Activated CD4-positive, alpha-beta T cell treated with anti-CD3 and anti-CD28 coated beads for 36 hours (primary cell): ENCODE measurements around the gene SUPT20H. TPM values are rescaled to one million over a fixed set of nuclear protein-coding genes. Genes with fewer than 3 reads are reported as not detected.
A peak's percentile ranks its signal among the peaks of the same experiment; 100 is the strongest.

Source experiments
- ATAC-seq: fragments of 200-7000 bp; cut with Tn5 transposase; one replicate; pipeline ENCODE4 v1.10.0; 2021; ENCODE audit warnings: mild to moderate bottlenecking, moderate library complexity
- CTCF ChIA-PET: fragments of 350-600 bp; sonication (Branson Sonifier 250); formaldehyde crosslinking; loops from one replicate; lab custom pipeline; 2021; ENCODE audit warnings: antibody characterized with exemption; lab: Charles Lee
- POLR2A ChIA-PET: fragments of 350-600 bp; sonication (Branson Sonifier 250); formaldehyde crosslinking; loops from one replicate; lab custom pipeline; 2021; ENCODE audit warnings: antibody characterized with exemption, inconsistent platforms; lab: Charles Lee
- DNase-seq: peaks from one replicate; pipeline ENCODE4 v3.0.0-alpha.2; 2020
- H3K27ac Mint-ChIP-seq: one replicate; pipeline ENCODE4 v1.8.0; 2021; ENCODE audit warnings: mixed read lengths
- H3K27me3 Mint-ChIP-seq: one replicate; pipeline ENCODE4 v1.8.0; 2021; ENCODE audit warnings: mixed read lengths
- H3K36me3 Mint-ChIP-seq: one replicate; pipeline ENCODE4 v1.8.0; 2021; ENCODE audit warnings: low read depth, mixed read lengths
- H3K4me1 Mint-ChIP-seq: one replicate; pipeline ENCODE4 v1.8.0; 2021; ENCODE audit warnings: mixed read lengths
- H3K4me3 Mint-ChIP-seq: one replicate; pipeline ENCODE4 v1.8.0; 2021; ENCODE audit warnings: mild to moderate bottlenecking, moderate library complexity, mixed read lengths
- H3K9me3 Mint-ChIP-seq: one replicate; pipeline ENCODE4 v1.8.0; 2021; ENCODE audit warnings: low read depth, mixed read lengths
- intact Hi-C, 2 experiments: fragments of 100-400 bp; cut with DNase I in 1 of 2; cut with micrococcal nuclease in 1 of 2; formaldehyde crosslinking; loops; one replicate each; pipeline versions ENCODE4 v1.14.2 to v1.15.1; 2022 to 2024; cut with DNase I, micrococcal nuclease
- total RNA-seq, 2 experiments: library from RNA; stranded (reverse); gene quantifications; one replicate each; pipeline ENCODE4 v1.2.3, GENCODE V29; 2021

Gene SUPT20H
- total RNA-seq, 2 experiments from 2014 or later: 67.2 to 69.4 TPM

DNA sequence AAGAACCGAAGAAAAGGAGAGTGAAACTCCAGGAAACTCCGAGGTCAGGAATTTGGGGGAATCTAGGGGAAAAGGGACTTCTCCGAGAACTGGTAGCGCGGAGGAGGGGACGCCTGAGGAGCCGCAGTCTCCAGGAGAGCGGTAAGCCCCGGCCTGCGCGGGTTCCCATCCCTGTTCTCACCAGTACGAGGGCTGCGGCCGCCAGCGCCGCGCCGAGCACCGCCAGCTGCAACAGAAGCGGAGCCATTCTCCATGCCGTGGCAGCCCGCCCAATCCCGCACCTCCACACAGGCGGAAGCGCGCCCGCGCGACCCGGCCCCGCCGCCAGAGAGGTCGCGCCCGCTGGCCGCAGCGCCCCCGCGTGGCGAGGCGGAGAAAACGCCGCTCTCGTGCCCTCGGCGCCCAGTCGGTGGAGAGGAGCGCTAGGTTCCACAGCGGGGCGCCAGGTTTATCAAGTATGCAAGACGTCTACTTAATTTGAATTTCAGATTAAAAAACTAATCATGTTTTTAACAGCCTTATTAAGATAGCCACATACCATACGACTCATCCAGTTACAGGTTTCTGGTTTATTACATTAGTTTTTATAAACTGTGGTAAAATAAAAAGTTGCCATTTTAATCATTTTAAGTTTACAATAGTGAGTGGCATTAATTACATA, 60.3 kb downstream of the SUPT20H start, which contains the start of gene ALG5:
ALG5 (minus strand) TSS at position 287 of the 661 bp plus-strand sequence; CDS start at position 247, 40 bp downstream.
- no peaks in the 10 kb centered on the region for H3K27me3 Mint-ChIP-seq
- peak within 1 kb of the TSS; percentile 100 for H3K27ac Mint-ChIP-seq
- ATAC-seq: peak; percentile 66
- peaks cover 29% of the 10 kb centered on the region for H3K4me1 Mint-ChIP-seq
- H3K36me3 Mint-ChIP-seq: peaks cover 44% of the 10 kb centered on the region
- POLR2A ChIA-PET: interaction anchor here (0.7 kb wide), 1 partner anchor 77 kb away, joined by 3 read pairs; no protein-coding TSS in a partner anchor
- DNase-seq: peak; percentile 94
- CTCF ChIA-PET: interaction anchor here (0.6 to 1.4 kb wide), 5 partner anchors 8 to 25 kb away, joined by 3 read pairs; no protein-coding TSS in a partner anchor
- intact Hi-C loops: loop anchor here (1.0 to 2.0 kb wide), 3 partner anchors 60 to 653 kb away; partner anchors contain the start of genes SUPT20H (in 2 of the 2) and SPART (in 1 of the 2)
- no peaks in the 10 kb centered on the region for H3K9me3 Mint-ChIP-seq
- peak within 1 kb of the TSS; percentile 97 for H3K4me3 Mint-ChIP-seq

DNA sequence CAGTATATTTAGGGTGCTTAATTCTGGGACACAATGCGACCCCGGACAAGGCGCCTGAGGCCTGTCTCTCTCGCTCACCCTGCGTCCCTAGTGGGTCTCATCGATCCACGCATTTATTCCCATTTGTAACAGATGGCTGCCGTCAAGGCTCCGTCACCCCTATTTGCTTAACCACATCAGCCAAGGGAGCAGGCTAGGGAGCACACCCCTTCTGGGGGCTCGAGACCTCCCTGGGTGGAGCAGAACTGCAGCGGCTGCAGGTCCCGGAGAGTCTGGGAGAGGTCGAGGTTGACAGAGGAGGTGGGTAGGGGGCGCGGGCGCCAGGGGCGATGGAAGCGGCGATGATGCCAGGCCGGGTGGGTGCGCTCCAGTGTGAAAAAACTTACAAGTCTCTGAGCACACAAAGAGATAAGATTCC, 60.9 kb downstream of the SUPT20H start:
- peak; percentile 35 for DNase-seq
- H3K27me3 Mint-ChIP-seq: no peaks in the 10 kb centered on the region
- peaks cover 29% of the 10 kb centered on the region for H3K4me1 Mint-ChIP-seq
- no peak for ATAC-seq
- peak overlapping the region; percentile 100 for H3K27ac Mint-ChIP-seq
- no peaks in the 10 kb centered on the region for H3K9me3 Mint-ChIP-seq
- POLR2A ChIA-PET: no interaction called here
- intact Hi-C loops: loop anchor here (1.0 to 2.0 kb wide), 3 partner anchors 61 to 652 kb away; partner anchors contain the start of genes SUPT20H (in 2 of the 2) and SPART (in 1 of the 2)
- H3K36me3 Mint-ChIP-seq: peaks cover 41% of the 10 kb centered on the region
- CTCF ChIA-PET: interaction anchor here (0.6 kb wide), 1 partner anchor 25 kb away, joined by 3 read pairs; no protein-coding TSS in a partner anchor
- peak overlapping the region; percentile 97 for H3K4me3 Mint-ChIP-seq

DNA sequence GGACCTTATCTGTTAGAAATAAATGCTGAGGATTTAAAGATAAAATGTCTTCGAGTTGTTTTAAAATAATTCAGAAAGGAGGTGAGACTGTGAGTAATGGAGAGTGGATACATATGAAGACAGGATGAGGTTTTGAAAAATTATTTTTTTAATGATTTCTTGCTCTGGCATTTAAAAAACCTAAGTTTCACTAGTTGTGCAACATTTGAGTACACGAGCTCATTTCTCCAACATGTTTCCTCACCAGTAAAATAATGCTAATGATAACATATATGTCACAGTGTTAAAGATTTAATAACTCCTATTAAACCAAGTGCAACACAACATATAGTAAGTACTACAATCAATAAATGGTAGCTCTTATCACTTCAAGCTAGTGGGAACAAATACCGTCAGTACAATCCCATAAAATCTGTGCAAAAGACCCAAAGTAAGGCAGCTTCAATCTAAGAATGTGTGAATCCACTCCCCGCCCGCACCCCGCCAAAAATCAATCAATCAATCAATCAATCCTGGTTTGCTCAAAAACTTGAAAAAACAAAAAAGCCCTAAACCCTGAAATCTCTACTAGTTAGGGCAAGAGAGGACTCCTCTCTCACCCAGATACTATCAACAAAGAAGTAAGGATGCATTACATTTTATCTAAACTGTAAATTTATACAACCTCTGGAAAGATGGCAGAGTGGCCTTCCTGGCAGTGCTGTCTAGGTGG, 61.6 kb downstream of the SUPT20H start:
- peaks cover 26% of the 10 kb centered on the region for H3K4me1 Mint-ChIP-seq
- no peaks in the 10 kb centered on the region for H3K9me3 Mint-ChIP-seq
- peak overlapping the region; percentile 100 for H3K27ac Mint-ChIP-seq
- ChIA-PET CTCF (interaction anchor here (1.1 kb wide), 1 partner anchor 10 kb away, joined by 3 read pairs; no protein-coding TSS in a partner anchor), POLR2A (no interaction called here)
- peaks cover 35% of the 10 kb centered on the region for H3K36me3 Mint-ChIP-seq
- no peaks in the 10 kb centered on the region for H3K27me3 Mint-ChIP-seq
- ATAC-seq: no peak
- intact Hi-C loops: loop anchor here in 1 of 2 experiments (2.0 kb wide), 1 partner anchor 177 kb away; no protein-coding TSS in a partner anchor
- H3K4me3 Mint-ChIP-seq: peak overlapping the region; percentile 97
- DNase-seq: no peak

DNA sequence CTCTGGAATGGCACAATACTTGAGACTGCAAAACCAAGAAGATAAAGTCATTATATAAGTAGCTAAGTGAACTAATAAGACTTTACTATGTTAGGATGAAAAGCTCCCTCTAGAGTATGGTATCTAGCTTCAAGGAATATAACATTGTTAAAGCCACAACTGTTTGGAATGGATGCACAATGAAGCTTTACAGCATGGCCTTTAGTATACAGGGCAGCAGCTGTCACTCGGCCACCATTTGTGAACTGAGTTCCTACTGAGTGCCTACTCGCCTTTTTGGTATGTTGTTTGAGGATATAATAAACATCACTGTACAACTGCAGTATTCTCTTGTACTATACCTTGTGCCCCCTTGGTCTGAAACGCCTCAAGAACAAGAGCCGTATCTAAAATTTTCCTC, 67.1 kb downstream of the SUPT20H start:
- DNase-seq: no peak
- ATAC-seq: no peak
- Mint-ChIP-seq H3K4me1 (peaks cover 13% of the 10 kb centered on the region), H3K27ac (no peak overlapping the region), H3K36me3 (peaks cover 65% of the 10 kb centered on the region), H3K27me3 (no peaks in the 10 kb centered on the region), H3K9me3 (no peaks in the 10 kb centered on the region), H3K4me3 (no peak overlapping the region)
- ChIA-PET CTCF (interaction anchor here (1.4 to 2.0 kb wide), 2 partner anchors 7 to 9 kb away, joined by 3 to 10 read pairs; partner anchors contain the start of gene ALG5), POLR2A (no interaction called here)
- intact Hi-C loops: no loop called here

DNA sequence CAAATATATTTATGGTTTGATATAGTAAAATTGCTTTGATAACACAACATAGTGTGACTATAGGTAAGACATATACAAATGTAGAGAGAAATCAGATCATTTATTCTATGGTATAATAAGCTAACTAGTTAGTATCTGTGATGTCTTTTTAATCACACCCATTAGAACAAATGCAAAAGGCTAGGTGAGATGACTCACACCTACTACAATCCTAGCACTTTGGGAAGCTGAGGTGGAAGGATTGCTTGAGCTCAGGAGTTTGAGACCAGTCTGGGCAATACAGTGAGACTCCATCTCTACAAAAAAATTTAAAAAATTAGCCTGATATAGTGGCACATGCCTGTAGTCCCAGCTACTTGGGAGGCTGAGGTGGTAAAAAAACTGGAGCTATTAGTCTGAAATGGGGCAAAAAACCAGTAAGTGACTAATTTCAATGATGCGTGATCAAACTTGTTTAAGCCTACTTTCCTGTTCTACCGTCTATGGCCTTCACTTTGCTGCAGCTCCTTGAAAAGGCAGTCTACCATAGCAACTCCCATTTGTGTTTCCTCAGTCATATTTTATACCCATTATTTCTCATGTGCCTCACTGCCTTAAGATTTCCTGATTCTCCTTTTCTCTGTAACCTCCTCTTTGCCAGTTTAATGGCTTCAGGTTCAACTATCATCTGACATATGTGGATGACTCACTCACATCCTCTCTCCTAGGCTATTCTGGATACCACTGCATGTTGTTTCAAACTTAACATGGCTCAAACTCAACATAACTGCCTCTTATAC, 72.8 kb downstream of the SUPT20H start:
- ChIA-PET POLR2A (no interaction called here), CTCF (interaction anchor here (0.7 to 1.1 kb wide), 3 partner anchors 11 to 43 kb away, joined by 3 read pairs; no protein-coding TSS in a partner anchor)
- DNase-seq: no peak
- intact Hi-C loops: no loop called here
- Mint-ChIP-seq H3K27me3 (no peaks in the 10 kb centered on the region), H3K36me3 (peaks cover 60% of the 10 kb centered on the region), H3K27ac (peak overlapping the region; percentile 4), H3K9me3 (no peaks in the 10 kb centered on the region), H3K4me1 (no peaks in the 10 kb centered on the region), H3K4me3 (no peak overlapping the region)
- no peak for ATAC-seq

DNA sequence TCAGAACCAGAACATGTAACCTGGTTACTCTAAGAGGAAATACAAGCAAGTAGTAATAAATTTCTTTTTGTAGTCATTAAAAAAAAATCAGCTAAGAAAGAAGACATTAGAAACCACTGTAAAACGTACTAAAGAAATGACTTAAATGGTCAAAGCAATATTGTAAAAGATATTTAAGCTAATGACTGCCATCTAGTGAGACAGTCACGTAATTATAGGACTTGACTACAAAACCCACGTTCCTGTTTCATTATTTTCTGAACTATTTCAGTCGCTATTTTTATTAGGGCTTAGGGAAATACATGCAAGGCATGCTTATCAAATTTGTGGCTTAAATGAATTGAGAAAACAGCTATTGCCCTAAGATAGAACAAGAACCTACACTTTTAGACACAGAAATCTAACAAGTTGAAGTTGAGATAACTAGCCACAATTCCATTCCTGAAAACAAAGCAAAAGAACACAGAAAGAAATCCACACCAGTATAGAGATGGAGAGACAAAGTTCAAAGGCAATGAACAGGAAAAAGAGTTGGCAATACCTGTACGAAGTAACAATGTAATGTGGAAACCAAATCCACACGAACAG, 78.2 kb downstream of the SUPT20H start:
- Mint-ChIP-seq H3K27me3 (no peaks in the 10 kb centered on the region), H3K9me3 (no peaks in the 10 kb centered on the region), H3K4me3 (no peak overlapping the region), H3K27ac (no peak overlapping the region), H3K36me3 (peaks cover 36% of the 10 kb centered on the region), H3K4me1 (no peaks in the 10 kb centered on the region)
- ATAC-seq (no peak), DNase-seq (no peak)
- intact Hi-C loops: loop anchor here in 1 of 2 experiments (1.0 to 5.0 kb wide), 3 partner anchors 123 to 559 kb away; partner anchors contain the start of gene RFXAP
- ChIA-PET CTCF (interaction anchor here (0.9 to 2.9 kb wide), 7 partner anchors 8 to 166 kb away, joined by 3 to 11 read pairs (median 4); no protein-coding TSS in a partner anchor), POLR2A (no interaction called here)

DNA sequence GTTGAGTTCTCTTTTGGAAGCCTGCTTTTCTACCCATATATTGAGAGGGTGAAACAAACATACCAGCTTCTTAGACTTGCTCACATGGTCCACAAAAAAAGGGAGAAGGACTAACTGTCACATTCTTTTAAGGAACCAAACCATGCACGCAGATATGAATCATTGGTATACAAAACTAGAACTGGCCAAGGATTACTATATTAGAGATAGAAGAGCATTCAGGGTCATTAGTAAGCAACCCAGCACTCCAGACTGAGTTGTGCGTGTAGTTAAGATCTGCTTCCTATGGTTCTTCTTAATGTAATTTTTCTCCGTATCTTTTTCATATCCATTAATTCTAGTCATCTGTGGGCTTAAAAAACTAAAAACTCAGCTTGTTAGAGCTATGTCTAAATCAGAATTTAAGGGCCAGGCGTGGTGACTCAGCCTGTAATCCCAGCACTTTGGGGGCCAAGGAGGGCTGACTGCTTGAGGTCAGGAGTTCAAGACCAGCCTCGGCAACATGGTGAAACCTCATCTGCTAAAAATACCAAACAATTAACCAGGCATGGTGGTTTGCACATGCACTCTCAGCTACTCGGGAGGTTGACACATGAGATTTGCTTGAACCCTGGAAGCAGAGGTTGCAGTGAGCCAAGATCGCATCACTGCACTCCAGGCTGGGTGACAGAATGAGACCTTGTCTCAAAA, 80.0 kb downstream of the SUPT20H start:
- H3K4me3 Mint-ChIP-seq: no peak overlapping the region
- H3K9me3 Mint-ChIP-seq: peaks cover 2% of the 10 kb centered on the region
- peaks cover 35% of the 10 kb centered on the region for H3K36me3 Mint-ChIP-seq
- ChIA-PET CTCF (interaction anchor here (1.3 kb wide), 1 partner anchor 10 kb away, joined by 5 read pairs; no protein-coding TSS in a partner anchor), POLR2A (no interaction called here)
- intact Hi-C loops: loop anchor here in 1 of 2 experiments (5.0 kb wide), 2 partner anchors 162 to 557 kb away; partner anchors contain the start of gene RFXAP
- DNase-seq: no peak
- no peak overlapping the region for H3K27ac Mint-ChIP-seq
- H3K27me3 Mint-ChIP-seq: no peaks in the 10 kb centered on the region
- no peaks in the 10 kb centered on the region for H3K4me1 Mint-ChIP-seq
- no peak for ATAC-seq

DNA sequence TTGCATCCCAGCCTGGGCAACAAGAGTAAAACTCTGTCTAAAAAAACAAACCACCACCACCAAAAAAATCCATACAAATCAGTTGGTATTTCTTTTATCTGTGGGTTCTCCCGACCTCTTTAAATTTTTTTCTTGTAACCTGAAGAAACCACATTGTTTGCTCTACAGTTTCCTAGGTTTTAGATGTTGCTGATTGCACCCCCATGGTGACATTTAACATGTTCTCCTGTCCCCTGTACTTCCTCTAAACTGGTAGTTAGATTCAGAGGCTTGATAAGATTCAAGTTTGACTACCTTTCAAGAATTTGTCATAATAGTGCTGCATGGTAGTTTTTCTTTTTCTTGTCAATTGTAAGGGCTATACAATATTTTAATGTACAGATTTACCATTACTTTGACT, 84.3 kb downstream of the SUPT20H start:
- Mint-ChIP-seq H3K9me3 (peaks cover 2% of the 10 kb centered on the region), H3K27me3 (no peaks in the 10 kb centered on the region), H3K4me3 (no peak overlapping the region), H3K27ac (no peak overlapping the region), H3K4me1 (no peaks in the 10 kb centered on the region), H3K36me3 (peaks cover 37% of the 10 kb centered on the region)
- POLR2A ChIA-PET: interaction anchor here (0.6 kb wide), 1 partner anchor 138 kb away, joined by 3 read pairs; no protein-coding TSS in a partner anchor
- CTCF ChIA-PET: no interaction called here
- DNase-seq (no peak), ATAC-seq (no peak)
- intact Hi-C loops: no loop called here

DNA sequence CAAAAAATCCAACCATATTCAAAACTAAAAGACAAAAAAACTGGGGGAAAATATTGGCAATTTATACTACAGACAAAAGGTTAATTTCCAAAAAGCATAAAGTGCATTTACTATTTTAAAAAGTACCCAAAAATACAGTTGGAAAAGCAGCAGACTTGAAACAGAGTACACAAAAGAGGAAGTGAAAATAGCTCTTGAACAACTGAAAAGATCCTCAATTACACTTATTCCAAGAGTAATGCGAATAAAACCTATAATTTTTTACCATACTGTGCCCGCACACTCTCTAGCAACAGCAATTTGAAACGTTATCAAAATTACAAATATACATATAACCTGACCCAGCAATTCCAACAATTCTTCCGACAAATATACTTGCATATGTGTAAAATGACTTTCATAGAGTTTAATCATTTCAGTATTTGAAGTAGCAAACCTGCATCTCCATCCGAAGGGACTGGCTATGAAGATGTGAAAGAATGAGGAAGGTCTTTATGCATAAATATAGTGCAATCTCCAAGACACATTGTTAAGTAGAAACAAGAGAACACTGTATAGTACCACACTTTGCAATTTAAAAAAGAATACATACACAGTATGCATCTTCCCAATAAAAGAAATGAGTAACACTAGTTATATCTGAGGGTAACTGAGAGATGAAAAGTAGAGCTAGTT, 85.7 kb downstream of the SUPT20H start:
- DNase-seq: no peak
- intact Hi-C loops: no loop called here
- Mint-ChIP-seq H3K9me3 (peaks cover 2% of the 10 kb centered on the region), H3K36me3 (peaks cover 36% of the 10 kb centered on the region), H3K4me1 (no peaks in the 10 kb centered on the region), H3K4me3 (no peak overlapping the region), H3K27ac (no peak overlapping the region), H3K27me3 (no peaks in the 10 kb centered on the region)
- no peak for ATAC-seq
- POLR2A ChIA-PET: no interaction called here
- CTCF ChIA-PET: interaction anchor here (0.8 kb wide), 1 partner anchor 13 kb away, joined by 3 read pairs; no protein-coding TSS in a partner anchor
